DLD1 (cell line): Measurements from ENCODE around the gene NKD2.

Experiments used
- in situ Hi-C: cut with HindIII; loops from 2 replicates; pipeline ENCODE4 v1.10.0; 2017; ENCODE audit warnings: low sequenced_read_pairs

NKD2 gene

DNA sequence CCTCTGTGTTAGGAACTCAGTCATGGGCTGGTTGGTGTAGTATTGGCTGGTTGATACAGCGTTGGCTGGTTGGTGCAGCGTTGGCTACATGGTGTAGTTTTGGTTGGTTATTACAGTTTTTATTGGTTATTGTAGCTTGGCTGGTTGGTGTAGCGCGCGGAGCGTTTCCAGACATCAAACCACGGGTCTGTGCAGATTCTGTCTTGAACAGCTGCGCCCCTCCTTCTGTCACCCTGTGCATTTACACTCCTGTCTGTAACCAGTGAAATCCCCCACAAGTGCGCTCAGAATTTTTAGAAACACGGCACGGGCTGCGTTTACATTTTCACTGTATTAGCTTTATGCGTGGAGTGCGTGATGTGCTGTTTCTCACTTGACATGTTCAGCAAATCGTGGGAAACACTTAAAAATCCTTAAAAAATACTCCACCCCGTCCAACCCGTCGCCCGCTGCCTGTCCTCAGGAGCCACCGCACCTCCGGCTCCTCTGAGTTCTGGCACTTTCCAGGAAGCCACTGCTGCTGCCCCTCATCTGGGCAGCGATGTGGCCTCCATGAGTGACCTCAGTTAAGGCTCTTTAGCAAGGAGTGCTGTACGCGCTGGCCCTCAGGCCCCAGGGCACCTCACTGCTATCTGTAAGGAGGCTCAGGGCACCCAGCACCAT lies 20.8 kb downstream of the NKD2 start:
- in situ Hi-C loops, result no loop called here

DNA sequence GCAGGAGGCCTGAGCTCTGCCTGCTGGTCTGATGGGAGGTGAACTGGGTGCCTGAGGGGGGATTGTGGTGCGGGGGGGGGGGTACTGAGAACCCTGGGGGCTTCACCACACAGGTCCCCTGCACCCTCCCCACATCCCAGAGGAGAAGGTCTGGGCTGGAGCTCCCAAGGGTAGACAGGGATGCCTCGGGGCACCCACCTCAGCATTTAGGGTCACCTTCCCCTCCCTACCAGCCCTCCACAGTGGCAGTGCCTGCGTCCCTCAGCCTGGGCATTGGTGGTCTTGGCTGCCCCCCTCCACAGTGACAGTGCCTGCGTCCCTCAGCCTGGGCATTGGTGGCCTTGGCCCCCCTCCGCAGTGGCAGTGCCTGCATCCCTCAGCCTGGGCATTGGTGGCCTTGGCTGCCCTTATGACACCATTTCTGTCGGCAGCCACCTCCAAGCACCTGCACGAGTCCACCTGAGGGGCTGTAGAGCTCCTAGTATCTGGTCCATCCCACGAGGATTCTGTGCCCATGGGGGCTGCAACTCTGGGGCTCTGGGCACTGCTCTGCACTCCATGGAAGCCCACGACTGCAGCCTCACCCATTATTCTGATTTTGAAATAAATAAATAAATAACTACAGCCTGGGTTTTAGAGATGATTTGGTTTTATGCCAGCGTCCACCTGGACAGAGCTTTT lies 21.5 kb downstream of the NKD2 start:
- in situ Hi-C loops, result no loop called here

DNA sequence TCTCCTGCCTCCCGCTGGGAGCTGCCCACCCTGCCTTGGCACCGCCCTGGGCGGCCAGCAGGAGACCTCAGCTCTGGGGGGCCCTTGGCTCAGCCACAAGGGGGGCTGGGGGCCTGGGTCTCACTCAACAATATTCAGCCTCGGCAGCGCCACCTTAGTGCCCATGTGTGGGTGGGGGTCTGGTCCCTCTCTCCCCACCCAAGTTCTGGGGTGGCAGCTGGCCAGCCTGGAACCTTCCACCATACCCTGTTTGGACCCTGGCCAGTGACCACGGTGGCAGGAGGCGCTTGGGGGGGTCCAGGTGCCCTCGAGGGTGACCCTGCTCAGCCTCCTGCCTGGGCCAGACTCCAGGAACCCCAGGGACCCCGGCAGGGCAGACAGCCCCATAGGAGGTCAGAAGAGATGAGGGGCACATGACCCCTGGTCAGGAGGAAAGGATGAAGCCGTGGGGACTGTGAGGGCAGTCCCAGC lies 22.2 kb downstream of the NKD2 start:
- in situ Hi-C loops, result no loop called here

DNA sequence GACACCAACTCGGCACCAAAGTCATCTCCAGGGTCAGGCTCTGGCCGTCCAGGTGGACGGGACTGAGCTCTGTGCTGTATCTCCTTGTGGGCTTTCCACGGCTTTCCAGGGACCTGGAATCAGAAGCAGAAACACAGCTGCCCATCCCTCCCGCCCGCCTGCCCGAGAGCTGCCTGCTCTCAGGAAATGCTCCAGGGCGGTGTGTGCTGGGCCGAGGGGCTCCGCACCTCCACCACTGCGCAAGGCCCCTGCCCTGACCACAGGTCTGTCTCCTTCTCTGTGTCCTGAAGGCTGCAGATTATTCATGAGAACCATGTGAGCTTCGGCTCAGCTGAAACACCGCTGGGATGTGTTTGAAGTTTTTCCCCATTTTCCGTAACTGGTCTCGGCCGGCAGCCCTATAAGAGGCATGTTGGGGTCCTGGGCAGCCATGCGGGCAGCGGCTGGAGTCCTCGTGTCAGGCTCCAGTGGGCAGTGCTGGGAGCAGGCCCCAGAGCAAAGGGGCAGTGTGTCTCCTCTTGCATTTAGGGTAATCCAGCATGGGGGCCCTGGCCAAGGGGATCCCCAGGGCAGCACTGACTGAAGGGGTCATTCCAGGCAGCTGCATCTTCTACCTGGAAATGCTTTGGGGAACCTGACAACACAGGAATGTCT lies 22.8 kb downstream of the NKD2 start:
- in situ Hi-C loops, result no loop called here

DNA sequence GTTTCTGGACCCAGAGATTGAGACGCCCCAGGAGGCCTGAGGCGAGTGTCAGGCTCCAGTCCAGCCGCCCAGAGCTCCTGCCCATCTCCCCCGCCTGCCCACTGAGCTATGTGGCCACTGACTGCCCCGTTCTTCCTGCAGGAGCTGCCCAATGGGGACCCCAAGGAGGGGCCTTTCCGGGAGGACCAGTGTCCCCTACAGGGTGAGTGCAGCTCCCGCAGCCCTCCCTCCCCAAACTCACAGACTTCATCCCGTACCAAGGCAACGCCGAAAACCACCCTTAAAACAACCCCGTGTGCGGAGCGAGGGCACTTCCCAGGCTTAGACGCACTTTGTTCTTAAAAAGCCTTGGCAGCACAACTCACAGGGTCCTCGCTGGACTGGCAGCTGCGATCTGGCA lies 23.4 kb downstream of the NKD2 start:
- in situ Hi-C loops, result no loop called here

DNA sequence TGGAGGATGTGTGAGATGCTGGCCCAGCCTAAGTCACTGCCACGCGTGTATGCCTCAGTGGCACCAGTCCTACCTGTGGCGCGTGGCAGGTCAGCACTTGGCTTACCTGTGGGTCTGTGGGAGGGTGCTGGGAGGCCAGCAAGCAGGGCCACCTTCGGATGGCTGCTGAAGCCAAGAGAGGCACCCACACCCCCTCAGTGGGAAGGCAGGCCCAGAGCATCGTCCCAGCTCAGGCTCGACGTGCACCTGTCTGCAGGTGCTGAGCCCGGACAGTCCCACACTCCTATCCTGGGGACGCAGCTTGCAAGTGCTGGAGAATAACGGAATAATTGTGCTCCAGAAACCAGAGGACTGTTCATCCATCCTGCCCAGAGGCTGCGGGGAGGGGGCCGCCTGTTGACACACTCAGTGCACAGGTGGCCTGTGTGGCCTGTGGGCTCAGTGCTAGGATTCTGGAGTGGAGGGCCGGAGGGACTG lies 24.0 kb downstream of the NKD2 start:
- in situ Hi-C loops, result no loop called here

DNA sequence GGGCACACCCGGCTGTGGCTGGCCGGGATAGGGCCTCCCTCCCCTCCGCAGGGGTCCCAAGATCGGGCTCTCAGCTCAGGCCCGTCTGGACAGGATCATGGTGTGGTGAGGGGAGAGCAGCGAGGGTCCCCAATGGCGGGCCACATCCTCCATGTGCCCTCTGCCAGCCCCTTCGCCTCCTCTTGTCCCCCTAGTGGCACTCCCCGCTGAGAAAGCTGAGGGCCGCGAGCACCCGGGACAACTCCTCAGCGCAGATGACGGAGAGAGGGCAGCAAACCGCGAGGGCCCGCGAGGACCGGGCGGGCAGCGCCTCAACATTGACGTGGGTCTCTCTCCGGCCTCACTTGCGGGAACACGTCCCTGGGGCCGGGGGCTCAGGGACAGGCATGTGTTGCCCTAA lies 24.6 kb downstream of the NKD2 start:
- in situ Hi-C loops, result no loop called here

DNA sequence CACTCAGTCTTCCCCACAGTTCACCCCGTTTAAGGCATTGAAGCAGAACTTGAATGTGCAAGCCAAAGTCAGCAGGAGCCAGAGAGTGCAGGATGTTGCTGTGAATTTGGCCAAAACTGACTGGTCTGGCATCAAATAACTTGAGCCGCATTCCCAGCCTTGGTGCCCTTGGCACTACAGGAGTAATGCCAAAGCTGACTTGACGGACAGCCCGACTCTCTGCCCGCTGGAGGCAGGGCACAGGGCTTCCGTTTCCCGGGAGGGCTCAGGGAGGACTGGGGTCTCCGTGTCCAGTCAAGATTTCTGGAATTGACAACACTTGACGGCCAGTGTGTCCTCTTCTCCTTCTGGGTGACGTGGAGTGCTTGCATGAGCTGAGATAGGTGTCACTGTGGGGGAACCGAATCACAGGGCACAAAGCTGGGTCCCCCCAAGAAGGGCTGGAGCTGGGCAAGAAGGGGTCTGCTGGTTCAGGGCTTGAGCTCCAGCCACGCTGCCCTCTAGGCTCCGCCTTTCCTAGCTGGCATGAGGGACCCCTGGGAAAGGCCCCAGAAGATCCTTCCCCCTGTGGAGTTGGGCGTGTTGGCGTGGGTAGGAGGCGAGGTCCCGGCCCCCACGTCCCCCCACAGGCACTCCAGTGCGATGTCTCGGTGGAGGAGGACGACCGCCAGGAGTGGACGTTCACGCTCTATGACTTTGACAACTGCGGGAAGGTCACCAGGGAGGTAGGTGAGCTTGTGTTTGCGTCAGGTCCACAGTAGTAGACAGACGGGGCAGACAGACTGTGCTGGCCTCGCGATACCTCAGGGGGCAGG lies 25.2 kb downstream of the NKD2 start:
- in situ Hi-C loops, result no loop called here

DNA sequence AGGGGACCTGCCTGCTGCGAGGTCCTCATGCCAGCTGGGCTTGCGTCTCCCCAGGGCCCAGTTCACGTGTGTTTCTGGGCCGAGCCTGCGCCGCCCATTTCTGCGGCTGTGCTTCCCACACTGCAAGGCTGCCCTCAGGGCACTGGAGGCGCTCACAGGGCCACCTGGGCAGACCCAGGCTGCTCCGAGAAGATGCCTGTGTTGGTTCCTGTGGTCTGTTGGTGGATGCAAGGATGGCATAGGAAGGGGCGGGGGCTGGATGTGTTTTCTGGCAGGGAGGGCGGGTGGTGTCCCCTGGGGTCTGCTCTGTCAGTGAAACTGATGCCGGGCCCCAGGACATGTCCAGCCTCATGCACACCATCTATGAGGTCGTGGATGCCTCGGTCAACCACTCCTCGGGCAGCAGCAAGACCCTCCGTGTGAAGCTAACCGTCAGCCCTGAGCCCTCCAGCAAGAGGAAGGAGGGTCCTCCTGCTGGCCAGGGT lies 25.9 kb downstream of the NKD2 start:
- in situ Hi-C loops, result no loop called here

DNA sequence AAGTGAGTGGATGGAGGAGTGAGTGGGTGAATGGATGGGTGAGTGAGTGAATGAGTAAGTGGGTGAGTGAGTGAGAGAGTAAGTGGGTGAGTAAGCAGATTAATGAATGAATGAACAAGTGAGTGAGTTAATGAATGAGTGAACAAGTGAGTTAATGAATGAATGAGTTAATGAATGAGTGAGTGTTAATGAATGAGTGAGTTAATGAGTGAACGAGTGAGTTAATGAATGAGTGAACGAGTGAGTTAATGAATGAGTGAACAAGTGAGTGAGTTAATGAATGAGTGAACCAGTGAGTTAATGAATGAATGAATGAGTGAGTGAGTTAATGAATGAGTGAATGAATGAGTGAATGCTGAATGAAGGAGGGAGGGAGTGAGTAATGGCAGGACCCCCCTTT lies 26.4 kb downstream of the NKD2 start:
- in situ Hi-C loops, result no loop called here

DNA sequence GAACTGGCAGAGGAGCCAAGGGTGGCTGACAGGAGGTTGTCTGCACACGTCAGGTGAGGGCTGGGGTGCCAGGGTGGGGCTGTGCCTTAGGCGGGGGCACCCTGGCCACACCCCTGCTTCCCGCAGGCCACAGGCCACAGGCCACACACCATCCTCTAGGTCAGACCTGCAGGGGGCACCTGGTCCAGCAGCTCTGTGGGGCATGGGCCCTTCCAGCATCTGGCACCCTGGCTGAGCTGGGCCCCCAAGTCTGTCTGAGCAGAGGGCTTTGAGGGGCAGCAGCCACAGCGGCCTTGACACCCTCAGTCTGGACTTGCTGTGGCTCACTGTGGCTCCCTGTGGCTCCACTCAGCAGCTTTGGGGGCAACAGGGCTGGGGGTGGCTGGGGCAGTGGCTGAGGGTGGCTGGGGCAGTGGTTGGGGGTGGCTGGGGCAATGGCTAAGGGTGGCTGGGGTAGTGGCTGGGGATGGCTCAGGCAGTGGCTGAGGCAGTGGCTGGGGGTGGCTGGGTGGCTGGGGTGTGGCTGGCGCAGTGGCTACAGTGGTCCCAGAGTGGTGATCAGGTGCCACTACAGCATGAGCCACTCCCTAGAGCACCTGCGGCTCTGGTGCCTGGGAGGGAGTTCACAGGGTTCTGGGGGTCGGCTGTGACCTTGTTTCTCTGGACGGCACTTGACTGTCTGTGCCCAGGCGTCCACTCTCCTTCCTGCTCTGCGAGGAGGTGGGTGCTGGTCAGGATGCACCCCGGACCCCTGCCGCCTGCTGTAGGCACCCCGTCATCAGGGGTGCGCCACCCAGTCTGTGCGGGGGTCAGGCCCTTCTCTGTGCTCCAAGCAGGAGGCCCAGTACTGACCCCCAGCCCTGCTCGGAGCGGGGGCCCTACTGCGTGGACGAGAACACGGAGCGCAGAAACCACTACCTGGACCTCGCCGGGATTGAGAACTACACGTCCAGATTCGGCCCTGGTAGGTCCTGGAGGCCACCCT lies 27.1 kb downstream of the NKD2 start:
- in situ Hi-C loops, result no loop called here

DNA sequence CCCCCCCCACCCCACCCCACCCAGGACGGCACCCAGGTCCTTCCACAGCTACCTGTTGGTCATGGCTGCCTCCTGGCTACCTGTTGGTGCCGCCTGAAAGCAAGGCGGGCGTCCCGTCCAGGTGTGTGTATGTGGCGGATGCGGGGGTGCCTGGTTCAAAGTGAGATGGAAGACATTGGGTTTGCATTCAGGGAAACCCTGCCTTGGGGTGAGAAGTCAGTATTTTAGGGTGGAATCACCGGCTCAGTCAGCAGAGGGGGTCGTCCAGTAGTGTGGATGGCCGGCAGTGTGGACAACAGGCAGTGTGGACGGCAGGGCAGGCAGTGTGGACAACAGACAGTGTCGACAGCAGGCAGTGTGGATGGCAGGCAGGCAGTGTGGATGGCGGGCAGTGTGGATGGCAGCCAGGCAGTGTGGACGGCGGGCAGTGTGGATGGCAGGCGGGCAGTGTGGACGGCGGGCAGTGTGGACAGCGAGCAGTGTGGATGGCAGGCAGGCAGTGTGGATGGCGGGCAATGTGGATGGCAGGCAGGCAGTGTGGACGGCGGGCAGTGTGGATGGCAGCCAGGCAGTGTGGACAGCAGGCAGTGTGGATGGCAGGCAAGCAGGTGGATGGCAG lies 28.0 kb downstream of the NKD2 start:
- in situ Hi-C loops, result no loop called here

DNA sequence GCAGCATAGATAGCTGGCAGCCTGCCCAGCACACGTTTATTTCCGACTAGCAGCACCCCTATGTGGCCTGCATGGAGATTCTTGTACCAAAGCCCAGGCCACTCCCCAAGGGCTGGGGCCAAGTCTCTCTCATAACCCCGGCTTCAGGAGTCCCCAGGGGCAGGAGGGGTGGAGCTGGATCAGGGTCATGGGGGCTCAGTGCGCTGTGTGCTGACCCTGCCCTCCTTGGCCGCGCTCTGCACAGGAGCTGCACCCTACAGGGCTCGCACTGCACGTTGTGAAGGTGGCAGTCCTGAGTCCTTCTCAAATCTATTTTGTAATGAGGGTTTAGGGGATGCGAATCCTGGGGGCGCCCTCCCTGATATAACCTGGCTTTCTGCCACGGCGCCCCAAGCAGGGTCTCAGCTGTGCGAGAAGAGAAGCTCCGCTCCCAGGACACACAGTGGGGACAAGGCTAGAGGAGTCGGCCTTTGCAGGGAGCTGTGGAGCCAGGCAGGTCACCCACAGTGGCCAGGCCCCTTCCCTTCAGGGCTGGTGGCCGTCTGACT lies 28.6 kb downstream of the NKD2 start:
- in situ Hi-C loops, result no loop called here

DNA sequence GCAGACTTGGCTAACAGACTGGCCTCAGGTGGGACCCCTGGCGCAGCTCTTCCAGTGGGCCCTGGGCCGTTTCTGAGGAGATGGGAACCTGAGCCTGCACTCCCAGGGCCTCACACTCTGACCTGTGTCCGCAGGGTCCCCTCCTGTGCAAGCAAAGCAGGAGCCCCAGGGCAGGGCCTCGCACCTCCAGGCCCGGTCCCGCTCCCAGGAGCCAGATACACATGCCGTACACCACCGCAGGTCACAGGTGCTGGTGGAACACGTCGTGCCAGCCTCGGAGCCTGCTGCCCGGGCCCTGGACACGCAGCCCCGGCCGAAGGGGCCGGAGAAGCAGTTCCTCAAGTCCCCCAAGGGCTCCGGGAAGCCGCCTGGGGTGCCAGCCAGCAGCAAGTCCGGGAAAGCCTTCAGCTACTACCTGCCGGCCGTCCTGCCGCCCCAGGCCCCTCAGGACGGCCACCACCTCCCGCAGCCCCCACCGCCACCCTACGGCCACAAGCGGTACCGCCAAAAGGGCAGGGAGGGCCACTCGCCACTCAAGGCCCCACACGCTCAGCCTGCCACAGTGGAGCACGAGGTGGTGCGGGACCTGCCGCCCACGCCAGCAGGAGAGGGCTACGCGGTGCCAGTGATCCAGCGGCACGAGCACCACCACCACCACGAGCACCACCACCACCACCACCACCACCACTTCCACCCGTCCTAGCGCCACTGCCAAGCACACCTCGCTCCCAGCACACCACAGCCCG lies 29.2 kb downstream of the NKD2 start:
- in situ Hi-C loops, result no loop called here

DNA sequence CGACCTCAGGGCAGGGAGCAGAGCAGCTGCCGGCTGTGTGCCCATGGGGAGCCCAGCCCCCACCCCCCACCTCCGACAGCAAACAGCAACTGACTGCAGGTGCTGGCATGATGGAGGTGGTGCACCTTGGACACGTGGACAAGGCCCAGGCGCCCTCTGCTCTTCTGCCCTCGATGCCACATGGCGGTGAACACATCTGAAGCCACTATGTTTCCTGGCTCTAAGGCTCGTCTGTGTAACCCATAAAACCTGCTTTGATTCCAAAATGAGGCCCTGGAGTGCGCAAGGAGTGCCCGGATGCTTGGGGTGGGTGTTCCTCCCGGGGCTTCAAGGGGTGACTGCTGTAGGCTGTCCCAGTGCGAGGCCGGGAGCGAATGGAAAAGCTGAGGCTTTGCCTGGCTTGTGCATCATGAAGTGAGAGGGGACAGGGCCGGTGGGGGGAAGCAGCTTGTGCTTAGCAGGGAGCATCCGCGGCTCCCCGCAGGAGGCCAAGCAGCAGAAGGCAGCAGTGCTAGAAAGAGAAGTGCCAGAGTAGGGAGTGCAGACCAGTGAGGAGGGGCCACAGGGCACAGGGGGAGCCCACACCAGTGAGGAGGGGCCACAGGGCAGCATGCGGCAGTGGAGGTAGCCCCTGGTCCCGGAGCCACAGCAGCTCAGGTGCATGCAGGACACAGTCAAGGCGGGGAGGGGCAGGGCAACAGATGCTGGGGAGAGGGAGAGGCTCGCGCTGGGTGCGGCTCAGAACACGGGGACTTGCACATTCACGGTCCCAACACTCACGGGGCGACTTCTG lies 30.0 kb downstream of the NKD2 start:
- in situ Hi-C loops, result no loop called here

DNA sequence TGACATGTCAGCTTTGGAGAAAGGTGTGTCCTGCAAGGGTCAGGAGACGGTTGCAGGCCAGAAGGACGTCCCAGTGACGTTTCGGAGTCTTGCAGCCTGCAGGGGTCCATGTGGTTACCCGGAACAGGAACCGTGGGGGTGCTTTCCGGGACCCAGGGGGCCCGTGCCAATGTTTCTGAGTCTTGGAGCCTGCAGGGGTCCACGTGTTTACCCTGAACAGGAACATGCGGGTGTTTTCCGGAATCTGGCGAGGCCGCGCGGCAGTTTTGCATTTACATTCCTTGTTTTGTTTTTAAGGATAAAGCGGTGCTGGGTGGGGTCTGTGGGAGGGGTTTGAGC lies 30.6 kb downstream of the NKD2 start:
- in situ Hi-C loops, result no loop called here

DNA sequence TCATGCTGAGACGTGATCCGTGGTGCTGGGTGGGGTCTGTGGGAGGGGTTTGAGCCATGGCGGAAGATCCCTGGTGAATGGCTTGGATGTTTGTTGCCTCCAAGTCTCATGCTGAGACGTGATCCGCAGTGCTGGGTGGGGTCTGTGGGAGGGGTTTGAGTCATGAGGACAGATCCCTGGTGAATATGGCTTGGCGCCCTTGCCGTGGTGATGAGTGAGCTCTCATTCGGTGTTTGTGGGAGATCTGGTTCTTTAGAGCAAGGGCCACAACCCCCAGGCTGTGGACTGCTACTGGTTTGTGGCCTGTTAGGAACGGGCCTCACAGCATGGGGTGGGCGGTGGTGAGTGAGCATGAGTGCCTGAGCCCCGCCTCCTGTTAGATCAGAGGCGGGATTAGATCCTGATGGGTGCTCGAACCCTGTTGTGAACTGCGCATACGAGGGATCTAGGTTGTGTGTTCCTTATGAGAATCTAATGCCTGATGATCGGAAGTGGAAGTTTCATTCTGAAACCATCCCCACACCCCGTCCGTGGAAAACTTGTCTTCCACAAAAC lies 31.2 kb downstream of the NKD2 start:
- in situ Hi-C loops, result no loop called here

DNA sequence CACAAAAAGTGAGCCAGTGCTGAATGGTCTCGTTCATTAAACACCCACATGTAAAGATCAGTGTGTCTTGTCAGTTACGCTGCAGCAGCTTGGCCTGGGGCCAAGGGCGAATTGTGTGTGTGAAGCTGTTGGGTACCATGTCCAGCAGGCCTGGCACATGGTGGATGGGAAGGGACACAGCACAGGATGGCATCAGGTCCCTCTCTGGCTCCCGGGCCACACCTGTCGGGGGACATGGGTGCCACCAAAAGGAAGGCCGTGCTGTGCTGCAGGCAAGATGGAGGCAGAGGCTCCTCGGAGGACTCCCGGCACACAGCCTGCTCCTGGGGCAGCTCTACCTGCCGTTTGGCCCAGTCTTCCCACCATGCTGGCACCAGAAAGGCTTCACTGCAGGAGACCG lies 32.0 kb downstream of the NKD2 start:
- in situ Hi-C loops, result no loop called here
